HCT116 (cell line): ENCODE data around the gene TKTL1.

Experiments used
- ATF3 ChIP-seq: IDR thresholded peaks from 2 replicates; pipeline ENCODE4 v1.6.1; 2012
- CTCF ChIP-seq, 3 experiments: fragments of 200-600 bp in 1 of 3; sonication (generic) in 1 of 3; IDR thresholded peaks in 2 of 3; conservative IDR thresholded peaks in 1 of 3; 2 replicates each; pipeline ENCODE4 v1.5.1; 2012 to 2017; ENCODE audit warnings: low read depth in 2 of 3, low read length in 2 of 3, antibody characterized with exemption in 1 of 3, borderline replicate concordance in 1 of 3, control low read depth in 1 of 3, mild to moderate bottlenecking in 1 of 3, mixed read lengths in 1 of 3, mixed run types in 1 of 3, moderate library complexity in 1 of 3; ENCODE audit not compliant: insufficient read depth in 1 of 3
- EGR1 ChIP-seq: IDR thresholded peaks from 2 replicates; pipeline ENCODE4 v1.6.1; 2012; ENCODE audit warnings: low read depth
- EZH2 ChIP-seq: fragments of 200-600 bp; sonication (generic); IDR thresholded peaks from 2 replicates; pipeline ENCODE4 v1.6.1; 2017; ENCODE audit warnings: antibody characterized with exemption, mixed run types
- EZH2phosphoT487 ChIP-seq: fragments of 200-600 bp; IDR thresholded peaks from 2 replicates; pipeline ENCODE4 v1.6.1; 2018; ENCODE audit warnings: antibody characterized with exemption, borderline replicate concordance
- FOSL1 ChIP-seq: IDR thresholded peaks from 2 replicates; pipeline ENCODE4 v1.6.1; 2012; ENCODE audit warnings: low read depth
- MAX ChIP-seq: IDR thresholded peaks from 2 replicates; pipeline ENCODE4 v1.6.1; 2012
- POLR2A ChIP-seq: IDR thresholded peaks from 2 replicates; pipeline ENCODE4 v1.7.0; 2011; ENCODE audit warnings: borderline replicate concordance; ENCODE audit not compliant: insufficient read depth, insufficient read length; ENCODE audit errors: extremely low read depth
- REST ChIP-seq: IDR thresholded peaks from 2 replicates; pipeline ENCODE4 v1.6.1; 2012; ENCODE audit warnings: low read depth
- SIN3A ChIP-seq: IDR thresholded peaks from 2 replicates; pipeline ENCODE4 v1.6.1; 2012; ENCODE audit warnings: low read depth
- YY1 ChIP-seq: IDR thresholded peaks from 2 replicates; pipeline ENCODE4 v1.6.1; 2011; ENCODE audit warnings: low read length, low read depth, moderate library complexity, mild to moderate bottlenecking; ENCODE audit not compliant: insufficient replicate concordance; ENCODE audit errors: extremely low read depth
- ZNF274 ChIP-seq: fragments of 200-500 bp; sonication (Bioruptor generic); IDR thresholded peaks from 2 replicates; pipeline ENCODE4 v1.6.1; 2014; ENCODE audit warnings: mild to moderate bottlenecking, low read depth, low read length, inconsistent platforms

DNA sequence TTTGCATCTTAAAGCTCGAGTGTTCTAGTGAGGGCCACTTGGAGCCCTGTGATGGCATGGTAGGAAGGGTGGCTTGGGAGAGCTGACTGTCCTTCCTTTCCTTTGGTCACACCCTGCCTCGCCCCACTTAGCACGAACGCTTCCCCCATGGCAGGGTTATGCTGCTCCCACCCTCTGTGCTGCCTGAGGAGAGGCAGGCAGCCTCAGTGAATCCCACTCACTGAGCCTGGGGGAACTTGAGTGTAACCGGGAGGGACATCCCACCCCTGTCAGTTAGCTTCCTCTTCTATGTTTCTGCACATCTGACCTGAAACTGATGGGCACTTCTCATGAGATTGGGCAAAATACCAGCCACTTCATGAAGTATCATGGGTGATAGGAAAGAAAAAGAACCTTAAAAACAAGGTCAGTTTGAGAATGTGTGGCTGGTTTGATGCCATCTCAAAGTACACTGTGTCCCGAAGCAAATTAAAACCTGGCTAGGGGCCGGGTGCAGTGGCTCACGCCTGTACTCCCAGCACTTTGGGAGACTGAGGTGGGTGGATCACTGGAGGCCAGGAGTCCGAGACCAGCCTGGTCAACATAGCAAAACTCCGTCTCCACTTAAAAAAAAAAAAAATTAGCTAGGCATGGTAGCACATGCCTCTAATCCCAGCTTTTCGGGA lies 10.1 kb downstream of the TKTL1 start:
- no peak for TF ChIP-seq CTCF (IDR thresholded peaks at IDR 0.05 in 2 of 3, conservative IDR thresholded peaks at IDR 0.05 in 1 of 3; ENCODE audit: borderline replicate concordance in 1 of 3, insufficient read depth in 1 of 3, low read depth in 2 of 3, low read length in 2 of 3)
- no peak for TF ChIP-seq ZNF274
- no peak for TF ChIP-seq SIN3A
- no peak for TF ChIP-seq REST
- no peak for TF ChIP-seq FOSL1
- TF ChIP-seq EGR1 = no peak
- no peak for TF ChIP-seq YY1
- no peak for TF ChIP-seq ATF3
- no peak for TF ChIP-seq EZH2phosphoT487
- TF ChIP-seq MAX = no peak
- no peak for TF ChIP-seq POLR2A
- TF ChIP-seq EZH2 = no peak
